Measurements from ENCODE around the gene BARHL2.
A peak's percentile ranks its signal among the peaks of the same experiment; 100 is the strongest.

The BARHL2 gene

DNA sequence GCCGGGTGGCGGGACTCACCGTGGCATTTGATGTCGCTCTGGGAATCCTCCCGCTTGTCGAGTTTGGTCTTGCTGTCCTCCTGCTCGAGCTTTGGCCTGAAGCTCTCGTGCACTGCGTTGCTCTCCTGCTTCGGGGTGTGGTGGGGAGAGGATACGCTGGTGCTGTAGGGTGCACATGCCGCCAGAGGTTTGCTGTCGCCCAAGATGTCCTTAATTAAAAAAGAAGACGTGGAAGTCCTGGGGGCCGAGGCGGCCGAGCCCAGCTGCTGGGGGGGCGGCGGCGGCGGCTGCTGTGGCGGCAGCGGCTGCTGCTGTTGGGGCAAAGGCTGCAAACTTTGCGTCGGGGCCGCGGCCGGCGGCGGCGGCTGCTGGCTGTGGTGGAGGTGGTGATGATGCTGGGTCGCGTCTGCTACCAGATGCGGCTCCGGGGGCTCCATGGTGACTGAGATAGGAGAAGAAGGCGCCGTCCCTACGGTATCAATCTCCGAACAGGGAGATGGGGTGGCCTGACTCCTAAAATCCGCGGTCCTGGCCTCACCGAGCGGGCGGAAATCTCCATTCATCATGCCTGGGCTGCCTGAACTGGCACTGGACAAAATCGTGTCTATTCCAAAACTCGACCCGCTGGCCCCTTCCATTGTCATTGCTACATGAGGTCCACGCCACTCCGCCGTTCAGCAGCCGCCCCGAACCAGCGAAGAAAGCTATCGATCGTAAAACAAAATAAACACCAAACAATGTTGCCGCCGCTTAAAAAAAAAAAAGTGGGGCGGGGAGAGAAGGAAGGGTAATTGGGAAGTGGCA is at the start of gene BARHL2:
Gene BARHL2, minus strand, starts transcription at position 751 of the 804 bp plus-strand sequence. Its CDS starts 107 bp downstream, at position 644.
- Histone ChIP-seq H3K36me3 (ENCODE audit: insufficient read depth, low read length) (no peaks in the 10 kb centered on the region), H3K4me3 (ENCODE audit: low read length) (peak within 1 kb of the TSS; percentile 51), H2AFZ (ENCODE audit: low read depth, low read length) (peak within 1 kb of the TSS; percentile 70), H3K4me1 (ENCODE audit: insufficient read depth, low read length) (no peaks in the 10 kb centered on the region), H3K27me3 (ENCODE audit: insufficient read depth, low read length) (peaks cover 91% of the 10 kb centered on the region), H3K9me3 (ENCODE audit: low read length) (no peaks in the 10 kb centered on the region)

DNA sequence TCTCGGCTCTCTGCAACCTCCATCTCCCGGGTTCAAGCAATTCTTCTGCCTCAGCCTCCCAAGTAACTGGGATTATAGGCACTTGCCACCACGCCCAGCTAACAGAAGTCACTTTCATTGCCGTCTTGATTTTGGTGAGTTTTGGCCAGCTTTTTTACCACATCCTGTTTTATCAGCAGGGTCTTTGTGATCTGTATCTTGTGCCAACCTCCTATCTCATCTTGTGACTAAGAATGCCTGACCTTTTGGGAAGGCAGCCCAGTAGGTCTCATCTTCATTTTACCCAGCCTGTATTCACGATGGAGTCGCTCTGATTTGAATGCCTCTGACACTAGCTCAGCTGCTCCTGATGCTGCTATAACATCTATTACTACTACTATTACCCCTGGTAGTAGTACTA is 46.8 kb upstream of the BARHL2 start:
- Histone ChIP-seq H3K4me1 (ENCODE audit: insufficient read depth, low read length) (peaks cover 11% of the 10 kb centered on the region), H2AFZ (ENCODE audit: low read depth, low read length) (no peak overlapping the region), H3K4me3 (ENCODE audit: low read length) (no peak overlapping the region), H3K27me3 (ENCODE audit: insufficient read depth, low read length) (peaks cover 6% of the 10 kb centered on the region), H3K9me3 (ENCODE audit: low read length) (no peaks in the 10 kb centered on the region), H3K36me3 (ENCODE audit: insufficient read depth, low read length) (no peaks in the 10 kb centered on the region)

DNA sequence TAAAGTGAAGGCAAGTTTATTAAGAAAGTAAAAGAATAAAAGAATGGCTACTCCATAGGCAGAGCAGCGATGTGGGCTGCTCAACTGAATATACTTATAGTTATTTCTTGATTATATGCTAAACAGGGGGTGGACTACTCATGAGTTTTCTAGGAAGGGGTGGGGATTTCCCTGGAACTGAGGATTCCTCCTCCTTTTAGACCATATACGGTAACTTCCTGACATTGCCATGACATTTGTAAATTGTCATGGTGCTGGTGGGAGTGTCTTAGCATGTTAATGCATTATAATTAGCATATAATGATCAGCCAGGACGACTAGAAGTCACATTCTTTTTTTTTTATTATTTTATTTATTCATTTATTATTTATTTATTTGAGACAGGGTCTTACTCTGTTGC is 46.4 kb upstream of the BARHL2 start:
- Histone ChIP-seq H3K36me3 (ENCODE audit: insufficient read depth, low read length) (no peaks in the 10 kb centered on the region), H3K4me1 (ENCODE audit: insufficient read depth, low read length) (peaks cover 11% of the 10 kb centered on the region), H3K27me3 (ENCODE audit: insufficient read depth, low read length) (peaks cover 6% of the 10 kb centered on the region), H3K4me3 (ENCODE audit: low read length) (no peak overlapping the region), H2AFZ (ENCODE audit: low read depth, low read length) (no peak overlapping the region), H3K9me3 (ENCODE audit: low read length) (no peaks in the 10 kb centered on the region)

DNA sequence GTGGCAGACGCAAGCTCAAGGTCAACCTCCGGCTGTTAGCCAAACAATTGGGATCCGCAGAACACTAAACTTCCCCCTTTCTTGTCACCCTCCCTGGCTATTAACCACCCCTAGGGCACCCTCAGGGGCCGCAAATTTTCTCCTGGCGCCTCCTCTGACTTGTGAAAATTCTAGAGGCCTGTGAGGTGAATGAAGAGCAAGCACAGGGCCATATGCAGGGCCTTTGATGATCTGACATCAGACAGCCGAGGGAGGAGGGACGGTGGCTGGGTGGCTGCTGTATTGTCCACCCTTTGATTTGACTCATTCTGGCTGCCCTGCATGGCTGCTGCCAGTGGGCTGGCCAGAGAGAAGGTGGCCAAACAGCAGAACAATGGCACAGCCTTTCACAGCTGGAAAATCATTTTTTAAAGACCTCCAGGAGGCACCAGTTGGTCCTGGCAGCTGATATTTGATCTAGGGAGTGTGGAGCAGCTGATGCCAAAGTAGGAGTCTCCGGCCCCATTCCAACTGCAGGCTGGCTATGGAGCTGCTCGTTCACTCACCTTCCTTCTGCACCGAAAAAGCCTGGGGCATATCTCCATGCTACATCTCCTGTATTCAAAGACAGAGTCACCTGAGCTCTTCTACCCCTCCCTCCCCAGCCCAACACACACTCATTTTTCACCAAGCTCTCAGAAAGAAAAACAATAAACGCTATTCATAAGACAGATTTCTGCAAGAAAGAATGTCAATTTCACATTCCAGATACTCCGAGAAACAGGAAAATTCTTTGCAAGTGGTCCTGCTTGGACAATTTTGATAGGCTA is 44.9 kb upstream of the BARHL2 start:
- Histone ChIP-seq H3K9me3 (ENCODE audit: low read length) (no peaks in the 10 kb centered on the region), H3K36me3 (ENCODE audit: insufficient read depth, low read length) (no peaks in the 10 kb centered on the region), H3K4me3 (ENCODE audit: low read length) (no peak overlapping the region), H2AFZ (ENCODE audit: low read depth, low read length) (no peak overlapping the region), H3K27me3 (ENCODE audit: insufficient read depth, low read length) (peaks cover 6% of the 10 kb centered on the region), H3K4me1 (ENCODE audit: insufficient read depth, low read length) (peaks cover 11% of the 10 kb centered on the region)

DNA sequence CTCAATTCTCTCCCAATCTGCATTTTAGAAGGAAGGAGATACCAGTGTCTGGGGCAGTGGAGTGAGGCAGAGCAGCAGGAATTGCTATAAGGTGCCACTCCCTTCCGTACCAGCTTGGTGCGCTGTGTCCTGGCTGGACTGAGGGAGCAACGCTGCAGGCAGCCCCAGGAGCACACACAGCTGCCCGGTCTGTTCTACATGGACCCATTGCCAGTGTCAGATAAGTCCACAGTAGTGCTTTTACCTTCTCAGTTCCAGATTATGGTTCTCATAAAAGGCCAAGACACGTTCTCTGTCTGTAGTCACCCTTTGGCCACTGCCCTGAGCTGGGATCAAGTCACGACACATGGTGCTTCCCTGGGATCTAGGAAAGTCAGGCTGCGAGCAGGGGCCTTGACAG is 44.1 kb upstream of the BARHL2 start:
- Histone ChIP-seq H3K4me1 (ENCODE audit: insufficient read depth, low read length) (peaks cover 11% of the 10 kb centered on the region), H3K36me3 (ENCODE audit: insufficient read depth, low read length) (no peaks in the 10 kb centered on the region), H3K9me3 (ENCODE audit: low read length) (no peaks in the 10 kb centered on the region), H2AFZ (ENCODE audit: low read depth, low read length) (no peak overlapping the region), H3K4me3 (ENCODE audit: low read length) (no peak overlapping the region), H3K27me3 (ENCODE audit: insufficient read depth, low read length) (peaks cover 6% of the 10 kb centered on the region)

DNA sequence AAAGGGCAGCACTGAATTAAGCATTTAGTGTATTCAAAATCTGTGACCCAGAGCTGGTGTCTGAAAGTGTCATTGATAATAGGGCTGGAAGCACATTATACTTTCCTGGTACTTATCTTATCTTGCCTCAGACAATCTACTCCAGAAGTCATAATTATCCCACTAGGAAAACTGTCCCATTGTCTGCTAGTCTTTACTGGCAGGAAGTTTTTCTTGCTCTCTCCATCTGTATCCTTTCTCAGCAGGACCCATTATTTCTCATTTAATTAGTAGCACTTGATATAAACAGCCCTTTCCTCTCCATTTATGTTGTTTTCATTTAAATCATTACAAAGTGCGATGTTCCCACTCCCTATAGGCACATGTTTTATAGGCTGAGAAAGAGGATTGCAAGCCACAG is 36.5 kb upstream of the BARHL2 start:
- H3K27me3 ChIP-seq (ENCODE audit: insufficient read depth, low read length): peaks cover 13% of the 10 kb centered on the region
- H2AFZ ChIP-seq (ENCODE audit: low read depth, low read length): no peak overlapping the region
- H3K9me3 ChIP-seq (ENCODE audit: low read length): no peaks in the 10 kb centered on the region
- H3K4me1 ChIP-seq (ENCODE audit: insufficient read depth, low read length): no peaks in the 10 kb centered on the region
- H3K36me3 ChIP-seq (ENCODE audit: insufficient read depth, low read length): no peaks in the 10 kb centered on the region
- no peak overlapping the region for H3K4me3 ChIP-seq (ENCODE audit: low read length)

DNA sequence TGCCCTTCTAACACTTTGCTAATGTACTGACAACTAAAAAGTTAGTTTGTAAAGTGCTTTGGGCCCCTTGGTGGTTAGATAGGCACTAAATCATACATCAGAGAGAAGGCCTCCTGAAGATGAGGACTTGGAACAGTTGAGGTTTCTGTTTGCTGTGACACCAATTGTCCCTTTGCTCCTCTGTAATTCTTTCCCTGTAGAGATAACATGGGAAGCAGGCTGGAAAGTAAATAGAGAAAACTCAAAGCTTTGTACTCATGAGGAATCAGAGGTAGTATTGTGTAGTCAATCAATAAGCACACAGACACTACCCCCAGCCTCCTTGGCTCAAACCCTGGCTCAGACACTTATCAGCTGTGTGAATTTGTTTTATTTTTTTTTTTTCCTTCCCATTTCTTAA is 31.6 kb upstream of the BARHL2 start:
- H3K4me3 ChIP-seq (ENCODE audit: low read length): no peak overlapping the region
- no peaks in the 10 kb centered on the region for H3K4me1 ChIP-seq (ENCODE audit: insufficient read depth, low read length)
- no peak overlapping the region for H2AFZ ChIP-seq (ENCODE audit: low read depth, low read length)
- H3K9me3 ChIP-seq (ENCODE audit: low read length): no peaks in the 10 kb centered on the region
- no peaks in the 10 kb centered on the region for H3K36me3 ChIP-seq (ENCODE audit: insufficient read depth, low read length)
- peaks cover 16% of the 10 kb centered on the region for H3K27me3 ChIP-seq (ENCODE audit: insufficient read depth, low read length)

DNA sequence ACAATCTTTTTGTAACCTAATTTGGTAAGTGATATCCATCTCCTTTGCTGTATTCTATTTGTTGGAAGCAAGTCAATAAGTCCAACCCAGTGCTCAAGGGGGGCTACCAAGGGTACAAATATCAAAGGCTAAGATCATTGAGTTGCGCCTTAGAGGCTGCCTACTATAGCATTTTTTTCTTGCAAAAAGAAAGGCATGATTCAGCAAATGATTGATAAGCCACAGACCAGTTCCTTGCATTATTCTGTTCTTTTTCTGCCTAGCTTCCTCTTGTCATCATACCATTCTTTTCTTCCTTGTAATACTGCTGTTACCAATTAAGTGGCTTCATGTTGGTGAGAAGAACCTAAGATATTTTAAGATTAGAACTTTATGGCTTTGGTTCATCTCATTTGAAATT is 29.8 kb upstream of the BARHL2 start:
- Histone ChIP-seq H2AFZ (ENCODE audit: low read depth, low read length) (no peak overlapping the region), H3K4me1 (ENCODE audit: insufficient read depth, low read length) (no peaks in the 10 kb centered on the region), H3K36me3 (ENCODE audit: insufficient read depth, low read length) (no peaks in the 10 kb centered on the region), H3K27me3 (ENCODE audit: insufficient read depth, low read length) (peaks cover 10% of the 10 kb centered on the region), H3K4me3 (ENCODE audit: low read length) (no peak overlapping the region), H3K9me3 (ENCODE audit: low read length) (no peaks in the 10 kb centered on the region)

DNA sequence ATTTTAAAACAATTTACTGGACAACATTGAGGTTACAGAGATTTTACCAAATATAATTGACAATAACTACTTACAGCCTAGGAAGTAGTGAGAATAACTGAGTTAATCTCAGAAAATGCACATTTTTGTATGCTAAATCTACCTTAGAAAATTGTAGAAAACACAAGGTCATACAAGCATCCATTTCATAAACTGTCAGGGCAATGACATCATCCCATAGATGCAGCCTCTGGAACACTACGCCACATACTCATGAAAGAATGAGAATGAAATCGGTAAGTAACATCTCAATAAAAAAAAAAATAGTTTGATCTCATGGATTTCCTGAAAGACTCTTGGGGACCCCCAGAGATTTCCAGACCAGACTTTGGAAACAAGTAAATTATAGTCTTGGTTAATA is 28.9 kb upstream of the BARHL2 start:
- Histone ChIP-seq H3K27me3 (ENCODE audit: insufficient read depth, low read length) (peaks cover 13% of the 10 kb centered on the region), H3K9me3 (ENCODE audit: low read length) (no peaks in the 10 kb centered on the region), H3K4me3 (ENCODE audit: low read length) (no peak overlapping the region), H3K36me3 (ENCODE audit: insufficient read depth, low read length) (no peaks in the 10 kb centered on the region), H3K4me1 (ENCODE audit: insufficient read depth, low read length) (no peaks in the 10 kb centered on the region), H2AFZ (ENCODE audit: low read depth, low read length) (no peak overlapping the region)

DNA sequence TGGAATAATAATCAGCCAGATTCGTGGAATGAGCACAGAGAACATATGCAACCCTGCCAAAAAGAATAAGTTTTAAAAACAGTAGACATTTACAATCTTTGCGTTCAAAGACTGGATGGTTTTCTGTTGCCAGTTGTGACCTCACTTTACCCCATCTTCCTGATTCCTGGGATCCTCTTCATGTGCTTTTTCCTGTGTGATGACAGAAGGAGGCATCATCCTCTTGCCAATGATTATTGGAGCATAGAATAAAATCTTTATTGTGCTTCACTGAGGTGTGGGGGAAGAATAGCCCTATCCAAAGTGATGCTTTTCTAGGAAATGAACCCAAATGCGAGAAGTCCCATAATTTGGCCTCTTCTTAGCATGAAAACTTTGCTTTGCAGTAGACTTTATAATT is 15.0 kb upstream of the BARHL2 start:
- Histone ChIP-seq H3K9me3 (ENCODE audit: low read length) (no peaks in the 10 kb centered on the region), H3K4me1 (ENCODE audit: insufficient read depth, low read length) (peaks cover 15% of the 10 kb centered on the region), H2AFZ (ENCODE audit: low read depth, low read length) (no peak overlapping the region), H3K4me3 (ENCODE audit: low read length) (no peak overlapping the region), H3K36me3 (ENCODE audit: insufficient read depth, low read length) (no peaks in the 10 kb centered on the region), H3K27me3 (ENCODE audit: insufficient read depth, low read length) (peaks cover 79% of the 10 kb centered on the region)

DNA sequence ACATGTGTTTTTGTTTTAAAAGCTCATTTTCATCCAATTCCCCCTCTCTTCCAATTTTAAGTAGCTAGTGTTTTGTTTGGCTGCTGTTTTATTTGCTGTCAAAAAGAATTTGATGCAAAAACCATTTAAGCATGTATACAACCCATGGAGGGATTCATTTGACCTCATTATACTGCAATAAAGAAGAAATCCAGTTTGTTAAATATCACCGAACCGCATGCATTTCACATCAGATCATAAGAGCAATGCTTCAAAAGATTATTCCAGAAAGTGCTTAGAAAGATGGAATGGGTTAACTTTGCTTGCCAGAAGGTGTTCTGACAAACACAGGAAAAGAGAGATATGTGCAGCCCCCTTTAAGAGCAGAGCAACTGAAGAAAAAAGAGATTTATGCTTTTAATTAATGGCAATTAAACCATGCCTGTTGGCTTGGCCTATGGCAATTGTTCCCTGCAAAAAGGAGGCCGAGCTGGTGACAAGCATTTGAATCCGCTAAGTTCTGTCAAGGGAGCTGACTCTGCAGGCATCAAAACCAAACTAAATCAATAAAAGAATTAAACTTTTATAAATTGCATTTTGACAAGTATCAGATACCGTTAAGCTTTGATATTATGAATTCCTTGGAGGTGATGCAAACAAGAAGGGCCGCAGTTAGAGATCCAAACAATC is 14.4 kb upstream of the BARHL2 start:
- H3K9me3 ChIP-seq (ENCODE audit: low read length): no peaks in the 10 kb centered on the region
- H2AFZ ChIP-seq (ENCODE audit: low read depth, low read length): no peak overlapping the region
- no peaks in the 10 kb centered on the region for H3K36me3 ChIP-seq (ENCODE audit: insufficient read depth, low read length)
- peaks cover 80% of the 10 kb centered on the region for H3K27me3 ChIP-seq (ENCODE audit: insufficient read depth, low read length)
- H3K4me1 ChIP-seq (ENCODE audit: insufficient read depth, low read length): peaks cover 15% of the 10 kb centered on the region
- H3K4me3 ChIP-seq (ENCODE audit: low read length): no peak overlapping the region

DNA sequence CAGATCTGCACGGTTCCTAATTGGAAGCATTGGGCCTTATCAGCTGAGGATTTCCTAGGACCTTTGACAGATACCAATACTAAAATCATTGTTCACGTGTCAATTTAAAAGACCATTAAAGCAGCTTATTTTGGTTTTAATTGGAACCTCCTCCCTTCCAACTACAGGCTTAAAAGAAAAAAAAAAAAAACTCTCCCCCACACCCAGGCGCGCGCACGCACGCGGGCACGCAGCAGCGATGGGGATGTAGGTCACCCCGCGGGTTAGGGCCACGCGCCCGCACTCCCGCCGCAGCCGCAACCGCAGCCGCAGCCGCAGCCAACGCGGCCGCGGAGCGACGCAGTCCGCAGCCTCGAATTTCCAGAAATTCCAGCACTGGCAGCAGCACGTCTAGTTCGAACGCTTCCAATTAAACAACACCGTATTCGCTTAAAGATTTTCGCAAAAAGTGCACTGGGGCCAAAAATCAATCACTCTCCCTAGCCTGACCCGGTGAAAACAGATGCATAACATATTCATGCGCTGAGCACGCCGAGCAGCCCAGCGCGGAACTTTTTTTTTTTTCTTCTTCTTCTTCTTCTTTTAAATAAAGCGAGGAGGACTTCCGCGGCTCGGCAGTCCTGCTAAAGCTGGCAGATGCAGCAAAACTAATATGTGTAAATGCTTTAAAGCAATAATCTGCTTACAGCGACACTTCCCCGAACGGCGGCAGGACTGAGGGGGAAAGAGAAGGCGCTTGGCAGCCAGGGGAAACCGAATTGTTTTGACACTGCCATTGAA is 13.3 kb upstream of the BARHL2 start:
- H2AFZ ChIP-seq (ENCODE audit: low read depth, low read length): peak overlapping the region; percentile 32
- H3K27me3 ChIP-seq (ENCODE audit: insufficient read depth, low read length): peaks cover 86% of the 10 kb centered on the region
- no peaks in the 10 kb centered on the region for H3K9me3 ChIP-seq (ENCODE audit: low read length)
- peak overlapping the region; percentile 35 for H3K4me3 ChIP-seq (ENCODE audit: low read length)
- H3K36me3 ChIP-seq (ENCODE audit: insufficient read depth, low read length): no peaks in the 10 kb centered on the region
- H3K4me1 ChIP-seq (ENCODE audit: insufficient read depth, low read length): peaks cover 25% of the 10 kb centered on the region
